Body of pancreas (tissue), 4 donors: Measurements from ENCODE around the gene KRTAP6-3. TPM values are rescaled to one million over a fixed set of nuclear protein-coding genes. Genes with fewer than 3 reads are reported as not detected.

Source experiments
- ATAC-seq: fragments of 150-250 bp; one replicate; pipeline ENCODE4 v1.9.1; 2016
- DNase-seq, 4 donors: peaks; one replicate each; pipeline ENCODE4 v3.0.0-alpha.2; 2019
- H3K27ac ChIP-seq, 4 donors: fragments of 200-600 bp; sonication (generic); 1 replicate in 3 of 4; 2 replicates in 1 of 4; pipeline versions ENCODE4 v1.5.1 to v1.6.1; 2016 to 2019; ENCODE audit warnings: mild to moderate bottlenecking in 1 of 4, mixed read lengths in 1 of 4, moderate library complexity in 1 of 4
- H3K27me3 ChIP-seq, 2 donors: fragments of 200-600 bp; sonication (generic); one replicate each; pipeline ENCODE4 v1.6.0; 2016; ENCODE audit warnings: mild to moderate bottlenecking in 1 of 2
- H3K36me3 ChIP-seq, 2 donors: fragments of 200-600 bp; sonication (generic); replicated peaks in 1 of 2; 2 replicates each; pipeline ENCODE4 v1.5.1; 2016; ENCODE audit warnings: low read depth in 2 of 2; ENCODE audit not compliant: insufficient read depth in 1 of 2
- H3K4me1 ChIP-seq: fragments of 200-600 bp; sonication (generic); one replicate; pipeline ENCODE4 v1.6.0; 2016
- H3K4me3 ChIP-seq, 2 donors: fragments of 200-600 bp; sonication (generic); 1 replicate in 1 of 2; 2 replicates in 1 of 2; pipeline ENCODE4 v1.5.1; 2016 to 2019
- H3K9me3 ChIP-seq, 3 donors: fragments of 200-600 bp; sonication (generic); 1 replicate in 2 of 3; 2 replicates in 1 of 3; pipeline ENCODE4 v1.5.1; 2016
- CTCF ChIP-seq, 7 experiments: fragments of 450-650 bp in 4 of 7; fragments of 200-600 bp in 3 of 7; sonication (generic) in 3 of 7; IDR thresholded peaks; one replicate each; pipeline ENCODE4 v1.5.1; 2016 to 2019; ENCODE audit warnings: antibody characterized with exemption in 7 of 7
- POLR2A ChIP-seq, 3 donors: fragments of 450-650 bp; IDR thresholded peaks; one replicate each; pipeline ENCODE4 v1.6.1; 2016; ENCODE audit warnings: antibody characterized with exemption in 3 of 3, mild to moderate bottlenecking in 2 of 3
- WGBS, 2 donors: methylation state at CpG; one replicate each; pipeline ENCODE4 v1.1.5; 2017; 5-methylcytosine and 5-hydroxymethylcytosine counted together
- intact Hi-C: fragments of 100-400 bp; cut with DNase I; formaldehyde crosslinking; loops from one replicate; pipeline ENCODE4 v1.15.1; 2023
- total RNA-seq, 2 donors: library from RNA; depleted of rRNA; stranded (reverse); fragments of >200 nt; gene quantifications; one replicate each; pipeline ENCODE4 v1.1.0, GENCODE V29; 2016

The KRTAP6-3 gene
- total RNA-seq, 2 donors from 2014 or later: not detected

GRCh38 chr21:30605968-30606367, 13.7 kb downstream of the KRTAP6-3 start:
- Histone ChIP-seq H3K4me3 (no peak overlapping the region), H3K36me3 (no peaks in the 10 kb centered on the region), H3K27me3 (no peaks in the 10 kb centered on the region), H3K27ac (no peak overlapping the region), H3K9me3 (no peaks in the 10 kb centered on the region), H3K4me1 (no peaks in the 10 kb centered on the region)
- intact Hi-C loops: no loop called here
- no peak for DNase-seq
- 86 to 88% methylated on average over 2 of the region's 2 CpGs for WGBS, 2 donors
- no peak for ATAC-seq
- TF ChIP-seq POLR2A (IDR thresholded peaks at IDR 0.05) (no peak), CTCF (IDR thresholded peaks at IDR 0.05) (no peak)

- DNase-seq (no peak), ATAC-seq (no peak)
- Histone ChIP-seq H3K27me3 (no peaks in the 10 kb centered on the region), H3K9me3 (no peaks in the 10 kb centered on the region), H3K27ac (no peak overlapping the region), H3K4me1 (no peaks in the 10 kb centered on the region), H3K4me3 (no peak overlapping the region), H3K36me3 (no peaks in the 10 kb centered on the region)
- intact Hi-C loops: no loop called here
- no peak for TF ChIP-seq CTCF (IDR thresholded peaks at IDR 0.05)
- TF ChIP-seq POLR2A (IDR thresholded peaks at IDR 0.05): no peak
- 60 to 67% methylated on average over 2 of the region's 2 CpGs for WGBS, 2 donors
Observed at GRCh38 chr21:30612132-30612531, 19.9 kb downstream of the KRTAP6-3 start.

GRCh38 chr21:30613836-30614235, 21.6 kb downstream of the KRTAP6-3 start, which contains the start of gene KRTAP6-1:
KRTAP6-1 (minus strand) TSS chr21:30613930; CDS start chr21:30613904, 26 bp downstream.
- intact Hi-C loops: no loop called here
- Histone ChIP-seq H3K4me1 (no peaks in the 10 kb centered on the region), H3K4me3 (no peak within 1 kb of the TSS), H3K27me3 (no peaks in the 10 kb centered on the region), H3K9me3 (no peaks in the 10 kb centered on the region), H3K36me3 (no peaks in the 10 kb centered on the region), H3K27ac (no peak within 1 kb of the TSS)
- TF ChIP-seq POLR2A (IDR thresholded peaks at IDR 0.05) (no peak), CTCF (IDR thresholded peaks at IDR 0.05) (no peak)
- ATAC-seq (no peak), DNase-seq (no peak)
- 50 to 65% methylated on average over 2 of the region's 2 CpGs for WGBS, 2 donors

- DNase-seq: no peak
- no peaks in the 10 kb centered on the region for H3K27me3 ChIP-seq
- H3K4me1 ChIP-seq: no peaks in the 10 kb centered on the region
- no peak overlapping the region for H3K27ac ChIP-seq
- ATAC-seq: no peak
- intact Hi-C loops: no loop called here
- H3K9me3 ChIP-seq: no peaks in the 10 kb centered on the region
- H3K4me3 ChIP-seq: no peak overlapping the region
- no peaks in the 10 kb centered on the region for H3K36me3 ChIP-seq
- TF ChIP-seq CTCF (IDR thresholded peaks at IDR 0.05) (no peak), POLR2A (IDR thresholded peaks at IDR 0.05) (no peak)
Observed at GRCh38 chr21:30615199-30615598, 23.0 kb downstream of the KRTAP6-3 start.

GRCh38 chr21:30616125-30616524, 23.9 kb downstream of the KRTAP6-3 start, which contains the start of gene KRTAP20-1:
KRTAP20-1 (plus strand) TSS chr21:30616425; CDS start chr21:30616455, 30 bp downstream.
- no peak for DNase-seq
- Histone ChIP-seq H3K4me1 (no peaks in the 10 kb centered on the region), H3K4me3 (no peak within 1 kb of the TSS), H3K27me3 (no peaks in the 10 kb centered on the region), H3K27ac (no peak within 1 kb of the TSS), H3K9me3 (no peaks in the 10 kb centered on the region), H3K36me3 (no peaks in the 10 kb centered on the region)
- WGBS, 2 donors: 76 to 94% methylated on average over 2 of the region's 2 CpGs
- ATAC-seq: no peak
- TF ChIP-seq CTCF (IDR thresholded peaks at IDR 0.05) (no peak), POLR2A (IDR thresholded peaks at IDR 0.05) (no peak)
- intact Hi-C loops: no loop called here
